OCI-LY3 (cell line): ENCODE results near the gene RAPGEF1.

ENCODE experiments used
- EZH2phosphoT487 ChIP-seq: fragments of 200-600 bp; shearing (Covaris generic); IDR thresholded peaks from 2 replicates; pipeline ENCODE4 v1.6.1; 2018; ENCODE audit warnings: antibody characterized with exemption, mixed run types, low read depth
- TF ChIP-seq, protein P1 (sequence below): fragments of 200-600, 300-600 bp; sonication (generic); IDR thresholded peaks from 2 replicates; pipeline ENCODE4 v1.5.1; 2014; ENCODE audit warnings: antibody characterized with exemption, low read length, low read depth

DNA sequence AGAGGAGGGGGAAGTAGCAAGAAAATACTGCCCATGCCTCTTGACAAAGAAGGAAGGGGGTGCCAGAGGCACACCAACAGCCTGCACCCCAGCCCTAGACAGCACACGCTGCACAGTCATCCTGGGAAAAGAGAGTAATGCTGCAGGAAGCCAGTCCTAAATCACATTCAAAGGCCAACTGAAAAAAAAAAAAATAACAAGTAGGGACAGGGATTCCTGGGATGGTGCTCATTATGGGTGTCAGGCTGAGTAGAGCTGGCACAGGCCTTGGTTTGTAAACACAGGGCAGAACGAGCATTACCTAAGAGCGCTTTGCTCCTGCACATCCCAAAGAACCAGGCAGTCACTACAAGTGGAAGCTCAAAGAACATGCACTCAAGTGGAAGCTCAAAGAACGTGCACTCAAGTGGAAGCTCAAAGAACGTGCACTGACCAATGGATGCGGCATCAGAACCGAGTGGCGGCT, 7.8 kb downstream of the RAPGEF1 start:
- TF ChIP-seq, protein P1, sequence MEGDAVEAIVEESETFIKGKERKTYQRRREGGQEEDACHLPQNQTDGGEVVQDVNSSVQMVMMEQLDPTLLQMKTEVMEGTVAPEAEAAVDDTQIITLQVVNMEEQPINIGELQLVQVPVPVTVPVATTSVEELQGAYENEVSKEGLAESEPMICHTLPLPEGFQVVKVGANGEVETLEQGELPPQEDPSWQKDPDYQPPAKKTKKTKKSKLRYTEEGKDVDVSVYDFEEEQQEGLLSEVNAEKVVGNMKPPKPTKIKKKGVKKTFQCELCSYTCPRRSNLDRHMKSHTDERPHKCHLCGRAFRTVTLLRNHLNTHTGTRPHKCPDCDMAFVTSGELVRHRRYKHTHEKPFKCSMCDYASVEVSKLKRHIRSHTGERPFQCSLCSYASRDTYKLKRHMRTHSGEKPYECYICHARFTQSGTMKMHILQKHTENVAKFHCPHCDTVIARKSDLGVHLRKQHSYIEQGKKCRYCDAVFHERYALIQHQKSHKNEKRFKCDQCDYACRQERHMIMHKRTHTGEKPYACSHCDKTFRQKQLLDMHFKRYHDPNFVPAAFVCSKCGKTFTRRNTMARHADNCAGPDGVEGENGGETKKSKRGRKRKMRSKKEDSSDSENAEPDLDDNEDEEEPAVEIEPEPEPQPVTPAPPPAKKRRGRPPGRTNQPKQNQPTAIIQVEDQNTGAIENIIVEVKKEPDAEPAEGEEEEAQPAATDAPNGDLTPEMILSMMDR = 0 out of 2 replicates have a peak, but pooled peaks have one; percentile 21
- TF ChIP-seq EZH2phosphoT487 = no peak
